ENCODE results near the gene TMEM131L. TPM values are rescaled to one million over a fixed set of nuclear protein-coding genes. Genes with fewer than 3 reads are reported as not detected.

TMEM131L gene
- polyA plus RNA-seq, 4 donors: 21.9 to 29.0 (median 27.0) TPM

DNA sequence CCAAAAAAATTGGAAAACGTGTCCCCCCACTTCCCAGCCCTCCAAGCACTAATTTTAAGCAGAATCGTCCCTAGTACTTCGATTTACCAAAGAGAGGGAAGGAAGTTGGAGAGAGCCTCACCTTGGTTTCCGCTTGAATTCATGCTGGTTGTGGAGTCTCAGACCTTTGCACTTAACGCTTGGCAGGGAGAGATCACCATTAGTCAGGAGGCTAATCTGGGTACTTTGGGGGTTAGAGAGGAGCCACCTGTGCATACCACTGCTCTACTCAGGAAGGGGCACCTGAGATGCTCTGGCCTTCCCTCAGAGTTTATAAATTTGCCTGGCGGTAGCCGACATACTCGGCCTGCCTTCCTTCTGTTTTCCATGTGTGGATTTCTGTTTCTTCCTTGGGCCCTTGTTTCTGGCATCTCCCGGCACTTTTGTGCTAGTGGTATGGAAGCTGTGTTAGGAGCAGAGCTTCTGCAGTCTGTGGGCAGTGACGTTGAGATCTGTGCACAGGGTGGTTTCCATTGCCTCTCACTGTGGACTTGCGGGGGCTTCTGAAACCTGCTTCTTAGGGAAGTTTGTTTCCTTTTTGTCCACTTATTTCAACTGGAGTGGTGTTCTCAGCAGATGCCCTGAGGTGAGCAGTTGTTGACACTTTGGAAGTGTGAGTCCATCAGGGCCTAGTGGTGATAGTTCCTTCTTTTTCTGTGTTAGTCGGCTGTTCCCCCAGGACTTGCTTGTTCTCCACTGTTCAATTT lies 104.2 kb downstream of the TMEM131L start:
- no peak for DNase-seq (ENCODE audit: low read depth in 4 of 4, low spot score in 3 of 4)

GRCh38 chr4:153571006-153571545 lies 104.9 kb downstream of the TMEM131L start:
- DNase-seq (ENCODE audit: low read depth in 4 of 4, low spot score in 3 of 4): no peak

GRCh38 chr4:153572609-153573008 lies 106.4 kb downstream of the TMEM131L start:
- DNase-seq (ENCODE audit: low read depth in 4 of 4, low spot score in 3 of 4): no peak

- no peak for DNase-seq (ENCODE audit: low read depth in 4 of 4, low spot score in 3 of 4)
These were observed 107.1 kb downstream of the TMEM131L start for GRCh38 chr4:153573221-153573620.

GRCh38 chr4:153573881-153574802 lies 108.0 kb downstream of the TMEM131L start:
- peak; percentile 32 to 56 (median 48) for DNase-seq (ENCODE audit: low read depth in 4 of 4, low spot score in 3 of 4)

GRCh38 chr4:153576443-153576774 lies 110.2 kb downstream of the TMEM131L start:
- DNase-seq (ENCODE audit: low read depth in 4 of 4, low spot score in 3 of 4): no peak

- no peak for DNase-seq (ENCODE audit: low read depth in 4 of 4, low spot score in 3 of 4)
These were observed 110.9 kb downstream of the TMEM131L start for GRCh38 chr4:153577053-153577452.

DNA sequence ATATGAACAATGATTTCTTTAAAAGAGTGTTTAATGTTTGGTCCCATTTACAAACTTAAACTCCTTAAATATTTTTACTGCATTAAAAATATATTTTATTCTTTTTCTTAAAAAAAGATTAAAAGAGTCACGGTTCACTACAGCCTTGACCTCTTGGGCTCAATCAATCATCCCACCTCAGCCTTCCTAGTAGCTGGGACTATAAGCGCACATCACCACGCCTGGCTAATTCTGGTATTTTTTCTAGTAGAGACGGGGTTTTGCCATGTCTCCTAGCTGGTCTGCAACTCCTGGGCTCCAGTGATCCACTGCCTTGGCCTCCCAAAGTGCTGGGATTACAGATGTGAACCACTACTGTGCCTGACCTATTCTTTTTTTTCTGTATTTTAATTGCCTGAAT lies 113.2 kb downstream of the TMEM131L start:
- DNase-seq (ENCODE audit: low read depth in 4 of 4, low spot score in 3 of 4): no peak

DNA sequence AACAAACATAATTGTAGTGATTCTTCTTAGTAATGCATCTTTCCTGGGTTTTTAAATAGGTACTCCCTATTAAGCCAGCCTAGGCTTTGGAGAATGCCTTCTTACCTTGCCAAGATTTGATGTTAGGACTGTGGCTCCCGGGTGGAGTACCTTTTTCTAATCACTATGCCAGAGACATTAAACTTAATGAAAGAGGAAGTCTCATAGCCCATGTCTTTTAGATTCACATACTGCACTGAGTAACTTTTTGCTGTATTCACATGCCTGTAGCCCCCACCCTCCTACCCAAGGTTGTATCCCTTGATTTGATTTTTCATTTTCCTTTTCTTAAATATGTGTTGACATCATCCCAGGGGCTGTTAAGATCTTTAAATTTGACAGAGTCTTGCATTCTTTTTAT lies 113.7 kb downstream of the TMEM131L start:
- no peak for DNase-seq (ENCODE audit: low read depth in 4 of 4, low spot score in 3 of 4)

DNA sequence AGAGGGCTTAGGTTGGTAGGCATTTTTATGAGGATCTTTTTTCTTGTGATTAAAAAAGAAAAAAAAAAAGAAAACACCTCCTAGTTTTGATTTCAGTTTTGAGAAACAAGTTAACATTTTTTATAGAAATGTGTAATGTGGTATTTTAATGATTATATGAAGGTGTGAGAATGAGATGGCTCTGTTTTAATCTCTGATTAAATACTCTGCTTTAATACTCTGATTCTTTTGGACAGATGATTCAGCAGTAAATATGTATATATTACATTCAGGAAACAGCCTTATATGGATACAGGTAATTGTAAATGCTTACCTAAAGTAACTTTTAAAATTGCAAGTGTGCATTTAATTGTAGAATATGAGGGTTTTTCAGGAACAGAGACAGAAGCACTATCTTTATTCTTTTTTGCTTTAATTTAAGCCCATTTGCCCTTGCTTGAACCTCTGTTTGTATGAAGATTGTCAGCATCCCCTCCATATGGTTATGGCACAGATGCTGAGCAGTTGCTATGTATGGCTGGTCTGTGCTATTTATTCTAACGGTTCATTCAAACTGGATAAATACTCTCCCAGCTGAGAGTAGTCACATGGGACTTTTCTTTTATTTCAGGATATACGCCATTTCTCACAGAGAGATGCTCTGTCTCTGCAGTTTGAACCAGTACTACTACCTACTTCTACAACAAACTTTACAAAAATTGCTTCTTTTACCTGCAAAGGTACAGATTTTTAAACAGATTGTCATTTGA lies 117.0 kb downstream of the TMEM131L start:
- no peak for DNase-seq (ENCODE audit: low read depth in 4 of 4, low spot score in 3 of 4)

- DNase-seq (ENCODE audit: low read depth in 4 of 4, low spot score in 3 of 4): no peak
These were observed 118.9 kb downstream of the TMEM131L start for GRCh38 chr4:153585026-153585425.

GRCh38 chr4:153589703-153590595 lies 123.8 kb downstream of the TMEM131L start:
- no peak for DNase-seq (ENCODE audit: low read depth in 4 of 4, low spot score in 3 of 4)

DNA sequence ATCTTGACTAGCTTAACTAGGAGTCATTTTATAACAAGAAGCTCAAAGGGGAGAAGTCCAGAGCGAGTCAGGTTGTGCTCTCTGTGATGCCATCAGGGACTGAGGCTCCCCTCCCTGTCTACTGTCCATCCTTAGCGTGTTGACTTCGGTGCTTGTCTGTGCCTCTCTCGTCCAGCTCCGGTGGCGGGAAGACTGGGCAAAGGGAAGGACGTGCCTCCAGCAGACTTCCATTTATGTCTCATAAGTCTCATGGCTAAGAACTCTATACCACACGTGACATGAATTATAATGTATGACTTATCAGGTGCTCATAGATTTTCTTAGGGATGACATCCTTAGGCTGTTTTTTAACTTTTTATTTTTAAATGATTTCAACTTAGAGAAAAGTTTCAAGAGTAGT lies 125.3 kb downstream of the TMEM131L start:
- no peak for DNase-seq (ENCODE audit: low read depth in 4 of 4, low spot score in 3 of 4)

GRCh38 chr4:153592064-153592463 lies 125.9 kb downstream of the TMEM131L start:
- no peak for DNase-seq (ENCODE audit: low read depth in 4 of 4, low spot score in 3 of 4)

DNA sequence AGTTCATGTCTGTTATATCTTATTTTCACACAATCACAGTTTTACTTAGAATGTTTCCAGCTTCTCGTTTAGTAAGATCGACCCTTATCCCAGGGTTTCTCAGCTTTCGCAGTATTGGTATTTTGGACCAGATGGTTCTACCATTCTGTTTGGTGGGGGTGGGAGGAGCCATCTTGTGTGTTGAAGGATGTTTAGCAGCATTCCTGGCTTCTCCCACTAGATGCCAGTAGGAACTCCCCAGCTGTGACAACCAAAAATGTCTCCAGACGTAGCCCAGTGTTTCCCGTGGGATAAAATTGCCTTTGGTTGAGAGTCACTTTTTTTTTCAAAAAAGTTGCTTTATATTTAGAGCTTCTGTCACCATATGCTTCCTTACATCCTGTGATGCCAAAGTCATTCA lies 127.0 kb downstream of the TMEM131L start:
- no peak for DNase-seq (ENCODE audit: low read depth in 4 of 4, low spot score in 3 of 4)

DNA sequence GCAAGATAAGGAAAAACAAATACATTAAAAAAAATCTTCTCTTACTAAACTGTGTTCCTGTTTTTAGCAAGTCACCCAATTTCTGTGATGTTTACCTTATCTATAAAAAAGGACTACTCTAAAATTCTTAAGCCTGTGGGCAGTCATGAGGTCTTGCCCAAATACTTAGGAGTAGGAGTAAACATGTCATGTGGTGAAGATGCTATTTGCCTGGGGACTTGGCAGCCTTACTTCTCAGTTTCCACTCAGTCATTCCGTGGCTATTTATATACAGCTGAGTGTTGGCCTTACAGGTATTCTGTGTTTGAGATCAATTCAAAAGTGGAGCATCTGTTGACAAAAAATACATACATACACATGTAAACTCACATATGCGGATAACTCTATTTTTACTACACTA lies 128.1 kb downstream of the TMEM131L start:
- DNase-seq (ENCODE audit: low read depth in 4 of 4, low spot score in 3 of 4): no peak

- no peak for DNase-seq (ENCODE audit: low read depth in 4 of 4, low spot score in 3 of 4)
These were observed 129.9 kb downstream of the TMEM131L start for GRCh38 chr4:153595894-153596601.

GRCh38 chr4:153602758-153603157 lies 136.6 kb downstream of the TMEM131L start:
- DNase-seq (ENCODE audit: low read depth in 4 of 4, low spot score in 3 of 4): no peak

DNA sequence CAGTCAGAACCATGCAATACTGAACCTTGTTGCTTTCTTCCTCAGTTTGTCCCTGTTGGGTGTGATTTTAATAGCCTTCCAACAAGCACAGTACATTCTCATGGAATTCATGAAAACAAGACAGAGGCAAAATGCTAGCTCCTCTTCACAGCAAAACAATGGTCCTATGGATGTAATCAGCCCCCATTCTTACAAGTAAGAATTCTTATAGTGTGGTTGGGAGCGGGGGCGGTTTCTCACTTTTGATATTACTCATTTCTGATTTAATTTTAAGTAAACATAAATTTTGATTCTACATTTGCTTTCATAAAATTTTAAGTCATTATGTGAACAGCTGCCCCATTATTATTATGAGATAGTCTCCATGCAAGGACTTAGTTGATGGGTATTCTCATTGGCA lies 137.1 kb downstream of the TMEM131L start:
- DNase-seq (ENCODE audit: low read depth in 4 of 4, low spot score in 3 of 4): no peak

Measured in right renal pelvis (tissue), 4 donors.